GM21381 (cell line): ENCODE data around the gene GFM1.

ENCODE experiments used
- ATAC-seq: cut with Tn5 transposase; IDR thresholded peaks from one replicate; pipeline ENCODE4 v1.9.1; 2021; ENCODE audit warnings: mild to moderate bottlenecking, moderate library complexity; ENCODE audit not compliant: unreplicated experiment

The GFM1 gene

GRCh38 chr3:158644345-158644908 is at the start of gene GFM1:
Gene GFM1, plus strand, starts transcription at chr3:158644527. Its CDS starts 108 bp downstream, at chr3:158644635.
- peak; percentile 99 for ATAC-seq

- no peak for ATAC-seq
Measured at GRCh38 chr3:158600787-158601186, 43.5 kb upstream of the GFM1 start.

- ATAC-seq: no peak
Measured at GRCh38 chr3:158602227-158602626, 42.1 kb upstream of the GFM1 start.

- ATAC-seq: no peak
Measured at GRCh38 chr3:158617982-158618875, 26.1 kb upstream of the GFM1 start.

- no peak for ATAC-seq
Measured at GRCh38 chr3:158625881-158626280, 18.4 kb upstream of the GFM1 start.

GRCh38 chr3:158631981-158632380 is 12.3 kb upstream of the GFM1 start:
- no peak for ATAC-seq

GRCh38 chr3:158640646-158641045 is 3.7 kb upstream of the GFM1 start:
- no peak for ATAC-seq

- no peak for ATAC-seq
Measured at GRCh38 chr3:158642005-158642404, 2.3 kb upstream of the GFM1 start.

GRCh38 chr3:158642474-158643210 is 1.7 kb upstream of the GFM1 start:
- no peak for ATAC-seq

GRCh38 chr3:158649791-158650190 is 5.5 kb downstream of the GFM1 start:
- ATAC-seq: no peak

GRCh38 chr3:158651192-158651591 is 6.9 kb downstream of the GFM1 start:
- ATAC-seq: no peak

GRCh38 chr3:158652463-158652862 is 8.1 kb downstream of the GFM1 start:
- no peak for ATAC-seq

- ATAC-seq: no peak
Measured at GRCh38 chr3:158658889-158659288, 14.6 kb downstream of the GFM1 start.

GRCh38 chr3:158659454-158660237 is 15.3 kb downstream of the GFM1 start:
- ATAC-seq: peak; percentile 91

GRCh38 chr3:158660711-158661110 is 16.4 kb downstream of the GFM1 start:
- no peak for ATAC-seq

GRCh38 chr3:158663246-158663645 is 18.9 kb downstream of the GFM1 start:
- ATAC-seq: no peak

GRCh38 chr3:158663832-158664231 is 19.5 kb downstream of the GFM1 start:
- no peak for ATAC-seq

- no peak for ATAC-seq
Measured at GRCh38 chr3:158666416-158666815, 22.1 kb downstream of the GFM1 start.

GRCh38 chr3:158668506-158668905 is 24.2 kb downstream of the GFM1 start:
- ATAC-seq: no peak

- no peak for ATAC-seq
Measured at GRCh38 chr3:158671821-158672214, 27.5 kb downstream of the GFM1 start.
